A673 (cell line): Measurements from ENCODE around the gene BHMT2.

Source experiments
- CTCF ChIP-seq: fragments of 300-800, 200-600 bp; sonication (generic); conservative IDR thresholded peaks from 2 replicates; pipeline ENCODE4 v1.5.1; 2017; ENCODE audit warnings: low read depth, mild to moderate bottlenecking, antibody characterized with exemption, low read length, moderate library complexity, mixed read lengths
- EZH2 ChIP-seq: fragments of 200-600 bp; sonication (generic); IDR thresholded peaks from 2 replicates; pipeline ENCODE4 v1.6.1; 2017; ENCODE audit warnings: borderline replicate concordance, low read depth, mild to moderate bottlenecking, mixed read lengths, antibody characterized with exemption, low read length; ENCODE audit not compliant: poor library complexity, severe bottlenecking

GRCh38 chr5:79036769-79037168 lies 32.8 kb upstream of the BHMT2 start:
- TF ChIP-seq CTCF (no peak), EZH2 (no peak)
